HPDE6-E6E7 (cell line): Measurements from ENCODE around the gene SOX6.
"Not testable (repeated sequence)": the region's sequence is repeated elsewhere in the genome, so short reads cannot be mapped to it uniquely, and the experiment has no call there.

Experiments
- DNase-seq: peaks from one replicate; pipeline ENCODE4 v3.0.0; 2011; ENCODE audit warnings: missing footprints; ENCODE audit errors: extremely low spot score

SOX6 gene

GRCh38 chr11:16356057-16356760, at the start of gene SOX6:
TSS of gene SOX6 (minus strand) at chr11:16356546. CDS start at chr11:16341248, 15,298 bp downstream.
- no peak for DNase-seq

GRCh38 chr11:16404781-16405285, 48.5 kb upstream of the SOX6 start:
- no peak for DNase-seq

GRCh38 chr11:16403851-16404250, 47.5 kb upstream of the SOX6 start:
- no peak for DNase-seq

GRCh38 chr11:16403448-16403803, 47.1 kb upstream of the SOX6 start:
- no peak for DNase-seq

GRCh38 chr11:16402654-16403447, 46.5 kb upstream of the SOX6 start:
- no peak for DNase-seq

- DNase-seq, result no peak
Observed at GRCh38 chr11:16397390-16397789, 41.0 kb upstream of the SOX6 start.

- no peak for DNase-seq
Observed at GRCh38 chr11:16395601-16396000, 39.3 kb upstream of the SOX6 start.

- DNase-seq, result no peak
Observed at GRCh38 chr11:16394947-16395346, 38.6 kb upstream of the SOX6 start.

- no peak for DNase-seq
Observed at GRCh38 chr11:16393340-16393739, 37.0 kb upstream of the SOX6 start.

GRCh38 chr11:16392616-16393015, 36.3 kb upstream of the SOX6 start:
- no peak for DNase-seq

- DNase-seq, result not testable (repeated sequence)
Observed at GRCh38 chr11:16390826-16391225, 34.5 kb upstream of the SOX6 start.

GRCh38 chr11:16385099-16385498, 28.8 kb upstream of the SOX6 start:
- no peak for DNase-seq

- DNase-seq, result no peak
Observed at GRCh38 chr11:16382638-16383380, 26.5 kb upstream of the SOX6 start.

GRCh38 chr11:16382186-16382585, 25.8 kb upstream of the SOX6 start:
- no peak for DNase-seq

- no peak for DNase-seq
Observed at GRCh38 chr11:16380941-16381568, 24.7 kb upstream of the SOX6 start.

- no peak for DNase-seq
Observed at GRCh38 chr11:16378906-16379305, 22.6 kb upstream of the SOX6 start.

GRCh38 chr11:16377746-16378145, 21.4 kb upstream of the SOX6 start:
- DNase-seq, result no peak

- DNase-seq, result not testable (repeated sequence)
Observed at GRCh38 chr11:16375664-16376063, 19.3 kb upstream of the SOX6 start.

GRCh38 chr11:16373768-16374167, 17.4 kb upstream of the SOX6 start:
- DNase-seq, result no peak

- no peak for DNase-seq
Observed at GRCh38 chr11:16372355-16372754, 16.0 kb upstream of the SOX6 start.

- DNase-seq, result no peak
Observed at GRCh38 chr11:16367252-16367651, 10.9 kb upstream of the SOX6 start.
